Measurements from ENCODE around the gene C7orf57.
"Not testable (repeated sequence)": the region's sequence is repeated elsewhere in the genome, so short reads cannot be mapped to it uniquely, and the experiment has no call there.

C7orf57 gene
- 2.3 to 6.3 reads per million in 2 donors for total RNA-seq

- peak; percentile 86 for DNase-seq
Observed at GRCh38 chr7:48035301-48035966, at the start of gene C7orf57. Gene C7orf57 (plus strand): TSS chr7:48035543. CDS start chr7:48036309, 766 bp downstream.

- DNase-seq = no peak
Observed at GRCh38 chr7:47988496-47989386, 46.6 kb upstream of the C7orf57 start.

- DNase-seq = not testable (repeated sequence)
Observed at GRCh38 chr7:47989607-47990400, 45.5 kb upstream of the C7orf57 start.

GRCh38 chr7:47990592-47990991 is 44.8 kb upstream of the C7orf57 start:
- DNase-seq = no peak

- no peak for DNase-seq
Observed at GRCh38 chr7:47991270-47991669, 44.1 kb upstream of the C7orf57 start.

- peak; percentile 69 for DNase-seq
Observed at GRCh38 chr7:47991741-47992311, 43.5 kb upstream of the C7orf57 start.

GRCh38 chr7:47992446-47992845 is 42.9 kb upstream of the C7orf57 start:
- DNase-seq = no peak

- DNase-seq = no peak
Observed at GRCh38 chr7:47999413-47999812, 35.9 kb upstream of the C7orf57 start.

GRCh38 chr7:48000164-48000563 is 35.2 kb upstream of the C7orf57 start:
- DNase-seq = not testable (repeated sequence)

GRCh38 chr7:48004032-48004431 is 31.3 kb upstream of the C7orf57 start:
- no peak for DNase-seq

GRCh38 chr7:48004638-48005037 is 30.7 kb upstream of the C7orf57 start:
- DNase-seq = no peak

GRCh38 chr7:48006866-48007265 is 28.5 kb upstream of the C7orf57 start:
- DNase-seq = no peak

- no peak for DNase-seq
Observed at GRCh38 chr7:48009257-48009656, 26.1 kb upstream of the C7orf57 start.

- DNase-seq = no peak
Observed at GRCh38 chr7:48009954-48010353, 25.4 kb upstream of the C7orf57 start.

- DNase-seq = no peak
Observed at GRCh38 chr7:48011323-48011722, 24.0 kb upstream of the C7orf57 start.

GRCh38 chr7:48011951-48012350 is 23.4 kb upstream of the C7orf57 start:
- DNase-seq = no peak

GRCh38 chr7:48016641-48017040 is 18.7 kb upstream of the C7orf57 start:
- no peak for DNase-seq

- DNase-seq = no peak
Observed at GRCh38 chr7:48017674-48018073, 17.7 kb upstream of the C7orf57 start.

- DNase-seq = no peak
Observed at GRCh38 chr7:48025624-48026023, 9.7 kb upstream of the C7orf57 start.

- no peak for DNase-seq
Observed at GRCh38 chr7:48028938-48029337, 6.4 kb upstream of the C7orf57 start, which contains the start of gene SUN3. Gene SUN3 (minus strand): TSS chr7:48029107. CDS start chr7:48028938, 169 bp downstream.

GRCh38 chr7:48031111-48031510 is 4.2 kb upstream of the C7orf57 start:
- DNase-seq = no peak

- DNase-seq = no peak
Observed at GRCh38 chr7:48033922-48034321, 1.4 kb upstream of the C7orf57 start.
